Measurements from ENCODE around the gene CREB5. TPM values are rescaled to one million over a fixed set of nuclear protein-coding genes. Genes with fewer than 3 reads are reported as not detected.

CREB5 gene
- total and polyA plus RNA-seq, 2 donors from 2014 or later: 3.4 to 27.2 TPM

GRCh38 chr7:28709748-28710147 is 297.4 kb downstream of the CREB5 start:
- Histone ChIP-seq H3K4me3 (ENCODE audit: low read length in 3 of 3) (no peak overlapping the region), H3K27ac (ENCODE audit: low read depth in 2 of 2, low read length in 2 of 2) (no peak overlapping the region), H3K9ac (ENCODE audit: low read length in 3 of 3) (no peak overlapping the region), H3K9me3 (ENCODE audit: control insufficient read depth in 2 of 3, insufficient read depth in 1 of 3, low read length in 3 of 3) (no peaks in the 10 kb centered on the region), H3K4me1 (ENCODE audit: control insufficient read depth in 2 of 3, insufficient read depth in 2 of 3, low read depth in 1 of 3, low read length in 3 of 3) (peaks cover 2 to 4% (median 3%) of the 10 kb centered on the region in 3 donors), H3K36me3 (ENCODE audit: control insufficient read depth in 2 of 3, insufficient read depth in 3 of 3, low read length in 3 of 3) (no peaks in the 10 kb centered on the region), H3K27me3 (ENCODE audit: control insufficient read depth, insufficient read depth, low read length) (no peaks in the 10 kb centered on the region)
- FAIRE-seq: no peak
- intact Hi-C loops (cut with DNase I): no loop called here
- TF ChIP-seq CTCF (IDR thresholded peaks at IDR 0.05; ENCODE audit: borderline replicate concordance, extremely low read depth, insufficient read depth): no peak
- DNase-seq: no peak

- no peaks in the 10 kb centered on the region for H3K9me3 ChIP-seq (ENCODE audit: control insufficient read depth in 2 of 3, insufficient read depth in 1 of 3, low read length in 3 of 3)
- FAIRE-seq (no peak), DNase-seq (no peak)
- intact Hi-C loops (cut with DNase I): no loop called here
- H3K36me3 ChIP-seq (ENCODE audit: control insufficient read depth in 2 of 3, insufficient read depth in 3 of 3, low read length in 3 of 3): no peaks in the 10 kb centered on the region
- no peak overlapping the region for H3K9ac ChIP-seq (ENCODE audit: low read length in 3 of 3)
- H3K4me1 ChIP-seq (ENCODE audit: control insufficient read depth in 2 of 3, insufficient read depth in 2 of 3, low read depth in 1 of 3, low read length in 3 of 3): peaks cover 2 to 4% (median 4%) of the 10 kb centered on the region in 3 donors
- no peak for TF ChIP-seq CTCF (IDR thresholded peaks at IDR 0.05; ENCODE audit: borderline replicate concordance, extremely low read depth, insufficient read depth)
- H3K4me3 ChIP-seq (ENCODE audit: low read length in 3 of 3): no peak overlapping the region
- no peak overlapping the region for H3K27ac ChIP-seq (ENCODE audit: low read depth in 2 of 2, low read length in 2 of 2)
- no peaks in the 10 kb centered on the region for H3K27me3 ChIP-seq (ENCODE audit: control insufficient read depth, insufficient read depth, low read length)
Observed at GRCh38 chr7:28711114-28711513, 298.8 kb downstream of the CREB5 start.

- intact Hi-C loops (cut with DNase I): no loop called here
- peaks cover 0 to 7% (median 4%) of the 10 kb centered on the region in 3 donors for H3K4me1 ChIP-seq (ENCODE audit: control insufficient read depth in 2 of 3, insufficient read depth in 2 of 3, low read depth in 1 of 3, low read length in 3 of 3)
- DNase-seq (peak in 1 of 5 donors; percentile 39), FAIRE-seq (no peak)
- H3K9me3 ChIP-seq (ENCODE audit: control insufficient read depth in 2 of 3, insufficient read depth in 1 of 3, low read length in 3 of 3): no peaks in the 10 kb centered on the region
- no peaks in the 10 kb centered on the region for H3K27me3 ChIP-seq (ENCODE audit: control insufficient read depth, insufficient read depth, low read length)
- H3K9ac ChIP-seq (ENCODE audit: low read length in 3 of 3): no peak overlapping the region
- no peaks in the 10 kb centered on the region for H3K36me3 ChIP-seq (ENCODE audit: control insufficient read depth in 2 of 3, insufficient read depth in 3 of 3, low read length in 3 of 3)
- no peak overlapping the region for H3K27ac ChIP-seq (ENCODE audit: low read depth in 2 of 2, low read length in 2 of 2)
- no peak for TF ChIP-seq CTCF (IDR thresholded peaks at IDR 0.05; ENCODE audit: borderline replicate concordance, extremely low read depth, insufficient read depth)
- no peak overlapping the region for H3K4me3 ChIP-seq (ENCODE audit: low read length in 3 of 3)
Observed at GRCh38 chr7:28714459-28715120, 302.3 kb downstream of the CREB5 start.
